Caco-2 (cell line): Measurements from ENCODE around the gene PLXNA3. TPM values are rescaled to one million over a fixed set of nuclear protein-coding genes. Genes with fewer than 3 reads are reported as not detected.

Source experiments
- BruUV-seq: library from RNA; stranded (reverse); fragments of 400-500 nt; replicated peaks from 2 replicates; lab custom pipeline; 2021; lab: Mats Ljungman, UMichigan
- CTCF ChIA-PET: fragments of 300-600 bp; sonication (Branson Sonifier 250); formaldehyde crosslinking; loops from one replicate; lab custom pipeline; 2022; ENCODE audit warnings: antibody characterized with exemption; lab: Charles Lee
- POLR2A ChIA-PET: fragments of 300-600 bp; sonication (Branson Sonifier 250); formaldehyde crosslinking; loops from one replicate; lab custom pipeline; 2022; ENCODE audit warnings: antibody characterized with exemption; lab: Charles Lee
- DNase-seq, 2 experiments: peaks; one replicate each; pipeline versions ENCODE4 v3.0.0 to v3.0.0-alpha.2; 2020 to 2022
- H3K27me3 ChIP-seq: replicated peaks from 2 replicates; pipeline ENCODE4 v1.6.0; 2011; ENCODE audit warnings: low read length; ENCODE audit not compliant: control insufficient read depth, insufficient read depth
- H3K36me3 ChIP-seq: 2 replicates; pipeline ENCODE4 v1.5.1; 2011; ENCODE audit warnings: low read length; ENCODE audit not compliant: control insufficient read depth, insufficient read depth
- H3K4me1 ChIP-seq: fragments of 250-450 bp; sonication (Bioruptor Pico); 2 replicates; pipeline ENCODE4 v1.5.1; 2020; ENCODE audit warnings: mild to moderate bottlenecking
- H3K4me3 ChIP-seq: 2 replicates; pipeline ENCODE4 v1.5.1; 2011; ENCODE audit warnings: low read depth, mild to moderate bottlenecking, control low read depth, low read length
- H3K9me3 ChIP-seq: fragments of 250-450 bp; sonication (Bioruptor Pico); 2 replicates; pipeline ENCODE4 v1.5.1; 2020; ENCODE audit warnings: mild to moderate bottlenecking, moderate library complexity
- H3K27ac Mint-ChIP-seq: one replicate; pipeline ENCODE4 v1.8.0; 2022; ENCODE audit warnings: mixed read lengths; ENCODE audit not compliant: unreplicated experiment
- H3K27me3 Mint-ChIP-seq: one replicate; pipeline ENCODE4 v1.8.0; 2022; ENCODE audit warnings: mixed read lengths; ENCODE audit not compliant: insufficient read depth, unreplicated experiment
- H3K36me3 Mint-ChIP-seq: one replicate; pipeline ENCODE4 v1.8.0; 2022; ENCODE audit warnings: mild to moderate bottlenecking, mixed read lengths; ENCODE audit not compliant: insufficient read depth, unreplicated experiment
- H3K4me1 Mint-ChIP-seq: one replicate; pipeline ENCODE4 v1.8.0; 2022; ENCODE audit warnings: low read depth, mixed read lengths; ENCODE audit not compliant: unreplicated experiment
- H3K4me3 Mint-ChIP-seq: one replicate; pipeline ENCODE4 v1.8.0; 2022; ENCODE audit warnings: mild to moderate bottlenecking, moderate library complexity, mixed read lengths; ENCODE audit not compliant: unreplicated experiment
- H3K9me3 Mint-ChIP-seq: one replicate; pipeline ENCODE4 v1.8.0; 2022; ENCODE audit warnings: mixed read lengths; ENCODE audit not compliant: unreplicated experiment
- CTCF ChIP-seq, 2 experiments: fragments of 200-600 bp in 1 of 2; IDR thresholded peaks; 1 replicate in 1 of 2; 2 replicates in 1 of 2; pipeline versions ENCODE4 v1.5.1 to v1.8.0; 2011 to 2022; ENCODE audit warnings: antibody characterized with exemption in 1 of 2, control low read depth in 1 of 2, inconsistent platforms in 1 of 2, low read depth in 1 of 2, low read length in 1 of 2, mild to moderate bottlenecking in 1 of 2, moderate library complexity in 1 of 2; ENCODE audit not compliant: insufficient read depth in 1 of 2, severe bottlenecking in 1 of 2, unreplicated experiment in 1 of 2
- intact Hi-C: fragments of 100-400 bp; cut with micrococcal nuclease; formaldehyde crosslinking; loops from one replicate; pipeline ENCODE4 v1.10.0; 2022; ENCODE audit not compliant: unreplicated experiment
- total RNA-seq: library from RNA; stranded (reverse); gene quantifications from 2 replicates; pipeline ENCODE4 v1.2.3, GENCODE V29; 2022

The PLXNA3 gene
- total RNA-seq, 1 experiment from 2014 or later, result 58.4 TPM

- Mint-ChIP-seq H3K27me3 (no peaks in the 10 kb centered on the region), H3K36me3 (peaks cover 6% of the 10 kb centered on the region), H3K9me3 (no peaks in the 10 kb centered on the region), H3K4me3 (no peak overlapping the region), H3K4me1 (no peaks in the 10 kb centered on the region), H3K27ac (no peak overlapping the region)
- Histone ChIP-seq H3K4me3 (no peak overlapping the region), H3K9me3 (no peaks in the 10 kb centered on the region), H3K27me3 (no peaks in the 10 kb centered on the region), H3K4me1 (no peaks in the 10 kb centered on the region), H3K36me3 (no peaks in the 10 kb centered on the region)
- no TSS peak for BruUV-seq
- DNase-seq, result no peak
- intact Hi-C loops, result no loop called here
- ChIA-PET CTCF (no interaction called here), POLR2A (no interaction called here)
- no peak for TF ChIP-seq CTCF (IDR thresholded peaks at IDR 0.05; ENCODE audit: insufficient read depth in 1 of 2, low read depth in 1 of 2, low read length in 1 of 2, severe bottlenecking in 1 of 2, unreplicated experiment in 1 of 2)
Measured at GRCh38 chrX:154466036-154466435, 8.0 kb downstream of the PLXNA3 start.

- Mint-ChIP-seq H3K4me3 (no peak overlapping the region), H3K27me3 (no peaks in the 10 kb centered on the region), H3K9me3 (no peaks in the 10 kb centered on the region), H3K4me1 (no peaks in the 10 kb centered on the region), H3K36me3 (peaks cover 6% of the 10 kb centered on the region), H3K27ac (no peak overlapping the region)
- no TSS peak for BruUV-seq
- Histone ChIP-seq H3K4me3 (no peak overlapping the region), H3K4me1 (no peaks in the 10 kb centered on the region), H3K9me3 (no peaks in the 10 kb centered on the region), H3K27me3 (no peaks in the 10 kb centered on the region), H3K36me3 (no peaks in the 10 kb centered on the region; the same call in 1 of the 2 replicates)
- POLR2A ChIA-PET, result no interaction called here
- intact Hi-C loops, result no loop called here
- CTCF ChIA-PET, result no interaction called here
- no peak for DNase-seq
- no peak for TF ChIP-seq CTCF (IDR thresholded peaks at IDR 0.05; ENCODE audit: insufficient read depth in 1 of 2, low read depth in 1 of 2, low read length in 1 of 2, severe bottlenecking in 1 of 2, unreplicated experiment in 1 of 2)
Measured at GRCh38 chrX:154466907-154467306, 8.8 kb downstream of the PLXNA3 start.

- intact Hi-C loops, result no loop called here
- ChIA-PET CTCF (no interaction called here), POLR2A (no interaction called here)
- no peaks in the 10 kb centered on the region; the same call in 1 of the 2 replicates for H3K36me3 ChIP-seq
- no peak for DNase-seq
- H3K27me3 ChIP-seq, result no peaks in the 10 kb centered on the region
- H3K4me3 ChIP-seq, result no peak overlapping the region
- no peak for TF ChIP-seq CTCF (IDR thresholded peaks at IDR 0.05; ENCODE audit: insufficient read depth in 1 of 2, low read depth in 1 of 2, low read length in 1 of 2, severe bottlenecking in 1 of 2, unreplicated experiment in 1 of 2)
- no peaks in the 10 kb centered on the region for H3K9me3 Mint-ChIP-seq
- H3K27ac Mint-ChIP-seq, result no peak overlapping the region
- H3K9me3 ChIP-seq, result no peaks in the 10 kb centered on the region
- peaks cover 4% of the 10 kb centered on the region for H3K36me3 Mint-ChIP-seq
- no peaks in the 10 kb centered on the region for H3K4me1 ChIP-seq
- no TSS peak for BruUV-seq
- H3K4me3 Mint-ChIP-seq, result no peak overlapping the region
- no peaks in the 10 kb centered on the region for H3K27me3 Mint-ChIP-seq
- no peaks in the 10 kb centered on the region for H3K4me1 Mint-ChIP-seq
Measured at GRCh38 chrX:154467556-154467955, 9.5 kb downstream of the PLXNA3 start.
